ENCODE data around the gene CIAPIN1.

Gene CIAPIN1

DNA sequence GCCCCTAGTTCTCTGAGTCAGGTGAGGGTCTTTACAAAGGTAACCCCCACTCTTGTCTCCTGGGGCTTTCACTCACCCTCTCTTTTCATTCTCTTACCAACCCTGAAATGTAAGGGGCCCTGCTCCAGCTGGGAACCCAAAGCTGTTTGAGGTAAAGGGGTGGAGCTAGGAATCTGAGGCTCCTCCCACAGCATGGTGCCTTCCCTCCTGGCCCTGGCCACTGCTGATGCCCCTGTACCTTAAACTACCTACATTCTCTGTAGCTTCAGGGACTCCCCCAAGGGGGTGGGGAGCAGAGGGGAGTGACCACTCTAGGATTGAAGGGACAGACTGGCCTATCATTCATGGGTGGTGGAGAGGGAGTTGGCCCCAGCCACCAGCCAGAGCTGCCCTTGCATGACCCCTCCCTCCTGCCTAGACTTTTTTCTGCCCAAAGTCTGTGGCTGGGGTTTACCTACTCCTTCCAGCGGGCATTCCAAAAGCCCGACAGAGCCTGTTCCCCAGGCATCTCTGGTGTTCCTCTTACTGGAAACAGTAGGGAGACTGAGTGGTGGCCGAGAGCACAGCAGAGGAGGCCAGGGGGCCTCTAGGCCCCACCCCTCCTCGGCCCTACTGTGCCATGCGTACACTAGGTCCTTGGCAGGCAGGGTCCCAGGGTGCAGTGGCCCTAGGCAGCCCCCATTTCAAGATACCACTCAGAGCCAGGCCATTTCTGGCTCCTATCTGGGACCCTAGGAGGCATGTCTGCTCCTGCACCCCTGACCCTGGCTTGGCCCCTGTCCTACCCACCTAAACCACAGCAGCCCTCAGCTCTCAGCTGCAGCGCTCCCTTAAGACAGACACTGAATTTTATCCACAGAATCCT is 29.6 kb upstream of the CIAPIN1 start:
- DNase-seq (ENCODE audit: low read depth in 2 of 2): no peak

DNA sequence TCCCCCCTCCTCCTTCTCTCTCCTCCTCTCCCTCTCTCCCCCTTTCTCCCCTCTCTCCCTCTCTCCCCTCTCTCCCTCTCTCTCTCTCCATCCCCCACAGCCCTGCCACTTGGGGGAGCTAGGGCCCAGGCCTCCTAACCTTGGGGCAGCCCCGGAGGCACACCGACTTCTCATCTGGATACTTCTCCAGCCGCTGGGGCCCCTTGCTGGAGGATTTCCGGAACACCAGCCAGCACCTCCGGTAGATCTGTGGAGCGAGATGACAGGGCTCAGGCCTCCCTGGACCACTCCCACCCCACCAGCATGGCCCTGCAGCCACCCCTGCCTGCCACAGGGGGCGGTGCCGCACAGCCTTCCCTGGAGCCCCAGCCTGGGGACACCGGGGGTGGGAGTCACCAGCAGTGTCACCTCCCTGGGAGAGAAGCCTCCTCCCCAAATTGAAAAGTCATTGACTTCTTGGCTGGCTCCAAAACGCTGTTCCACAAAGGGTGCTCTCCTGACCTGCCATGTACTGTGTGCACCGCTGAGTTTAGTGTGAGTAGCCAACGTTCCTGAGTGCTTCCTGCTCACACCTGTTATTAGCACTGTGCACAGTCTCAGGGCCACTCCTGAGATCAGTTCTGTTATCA is 28.6 kb upstream of the CIAPIN1 start:
- DNase-seq (ENCODE audit: low read depth in 2 of 2): peak; percentile 31 to 36

GRCh38 chr16:57474671-57475661 is 27.8 kb upstream of the CIAPIN1 start:
- DNase-seq (ENCODE audit: low read depth in 2 of 2): no peak

GRCh38 chr16:57473906-57474305 is 26.7 kb upstream of the CIAPIN1 start:
- no peak for DNase-seq (ENCODE audit: low read depth in 2 of 2)

GRCh38 chr16:57473176-57473840 is 26.1 kb upstream of the CIAPIN1 start:
- DNase-seq (ENCODE audit: low read depth in 2 of 2): no peak

GRCh38 chr16:57472665-57473060 is 25.5 kb upstream of the CIAPIN1 start:
- no peak for DNase-seq (ENCODE audit: low read depth in 2 of 2)

GRCh38 chr16:57471852-57472664 is 24.9 kb upstream of the CIAPIN1 start:
- no peak for DNase-seq (ENCODE audit: low read depth in 2 of 2)

- no peak for DNase-seq (ENCODE audit: low read depth in 2 of 2)
Observed at GRCh38 chr16:57471209-57471608, 24.0 kb upstream of the CIAPIN1 start.

DNA sequence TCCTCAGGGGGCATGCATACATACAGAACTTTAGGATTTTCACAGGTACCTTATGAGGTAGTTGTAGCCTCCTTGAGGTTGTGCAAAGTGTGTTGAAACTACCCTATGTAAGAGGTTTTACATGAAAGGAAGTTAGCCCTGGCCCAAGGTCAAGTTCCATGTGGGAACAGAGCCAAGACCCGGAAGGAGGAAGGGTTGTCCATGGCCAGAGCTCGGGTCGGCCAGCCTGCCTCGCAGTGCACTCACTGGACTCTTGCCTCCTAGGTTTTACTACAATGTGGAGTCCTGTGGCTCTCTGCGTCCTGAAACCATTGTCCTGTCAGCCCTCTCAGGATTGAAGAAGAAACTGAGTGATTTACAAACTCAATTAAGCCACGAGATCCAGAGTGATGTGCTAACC is 23.5 kb upstream of the CIAPIN1 start:
- DNase-seq (ENCODE audit: low read depth in 2 of 2): no peak

- no peak for DNase-seq (ENCODE audit: low read depth in 2 of 2)
Observed at GRCh38 chr16:57469917-57470470, 22.8 kb upstream of the CIAPIN1 start.

DNA sequence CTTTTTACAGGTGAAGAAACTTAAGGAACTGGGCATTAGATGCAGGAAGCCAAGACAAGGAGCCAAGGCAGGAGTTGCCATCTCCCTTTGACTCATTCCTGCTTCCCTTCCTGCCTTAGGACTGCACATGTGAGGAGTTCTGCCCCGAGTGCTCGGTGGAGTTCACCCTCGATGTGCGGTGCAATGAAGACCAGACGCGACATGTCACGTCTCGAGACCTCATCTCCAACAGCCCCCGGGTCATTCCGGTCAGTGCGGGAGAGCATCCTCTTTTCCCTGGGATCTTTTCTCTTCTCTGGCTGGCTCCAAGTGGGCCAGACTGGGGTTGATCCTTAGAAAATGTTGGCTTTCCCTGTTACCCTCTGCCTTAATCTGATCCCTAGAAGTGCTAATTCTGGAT is 21.9 kb upstream of the CIAPIN1 start:
- DNase-seq (ENCODE audit: low read depth in 2 of 2): no peak

DNA sequence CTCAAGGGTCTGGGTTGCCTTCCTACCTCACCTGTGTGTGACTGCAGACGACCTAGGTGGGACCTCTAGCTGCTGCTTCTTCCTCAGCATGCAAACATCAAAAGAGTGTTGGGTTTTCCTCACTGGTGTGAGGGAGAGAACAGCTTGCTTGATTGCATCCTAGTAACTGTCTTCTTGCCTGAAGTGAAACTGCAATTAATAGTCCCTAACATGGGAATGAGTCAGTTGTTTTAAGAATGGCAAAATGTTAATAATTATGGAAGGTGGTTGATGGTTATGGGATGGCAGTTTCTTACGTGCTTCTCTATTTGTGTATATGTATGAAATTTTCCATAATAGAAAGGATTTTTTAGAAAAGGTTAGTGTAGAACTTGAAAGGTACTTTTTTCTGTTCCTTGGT is 21.2 kb upstream of the CIAPIN1 start:
- DNase-seq (ENCODE audit: low read depth in 2 of 2): no peak

DNA sequence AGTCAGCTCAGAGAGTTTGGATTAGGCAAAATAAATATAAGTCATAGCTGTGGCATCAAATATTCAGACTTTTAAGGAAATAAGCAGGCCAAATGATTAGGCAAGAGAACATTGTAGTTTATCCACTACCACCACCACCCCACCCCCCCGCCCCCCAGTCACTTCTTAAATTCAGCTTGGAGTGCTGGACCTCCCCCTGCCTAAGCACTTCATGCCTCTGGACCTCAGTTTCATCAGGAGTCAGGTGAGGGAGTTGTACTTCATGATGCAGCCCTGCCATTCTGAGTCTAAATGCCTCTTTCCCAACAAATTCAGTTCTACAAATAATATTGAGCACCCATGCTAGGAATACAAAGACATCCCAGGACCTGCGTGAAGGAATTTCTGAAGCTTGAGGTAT is 17.3 kb upstream of the CIAPIN1 start:
- no peak for DNase-seq (ENCODE audit: low read depth in 2 of 2)

DNA sequence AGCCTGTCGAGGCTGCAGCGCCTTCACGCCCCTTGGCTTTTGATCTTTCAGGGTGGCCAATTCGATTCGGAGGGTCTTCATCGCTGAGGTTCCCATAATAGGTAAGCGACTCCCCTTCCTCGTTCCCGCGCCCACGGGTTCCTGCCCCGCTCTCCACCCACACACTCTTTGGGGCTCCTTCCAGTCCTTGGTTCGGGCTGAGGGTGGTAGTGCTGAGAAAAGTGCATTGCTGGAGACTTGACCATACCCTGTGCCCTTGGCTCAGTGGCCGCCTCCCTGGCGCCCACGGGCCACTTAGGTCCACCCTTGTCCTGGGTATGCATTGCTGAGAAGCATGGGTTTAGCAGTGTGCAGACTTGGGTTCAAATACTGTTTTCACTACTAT is 15.8 kb upstream of the CIAPIN1 start:
- DNase-seq (ENCODE audit: low read depth in 2 of 2): no peak

- peak; percentile 81 to 88 for DNase-seq (ENCODE audit: low read depth in 2 of 2)
Observed at GRCh38 chr16:57462209-57462977, 15.2 kb upstream of the CIAPIN1 start, which contains the start of gene POLR2C. Gene POLR2C (plus strand): TSS chr16:57462679. CDS start chr16:57462725, 46 bp downstream.

DNA sequence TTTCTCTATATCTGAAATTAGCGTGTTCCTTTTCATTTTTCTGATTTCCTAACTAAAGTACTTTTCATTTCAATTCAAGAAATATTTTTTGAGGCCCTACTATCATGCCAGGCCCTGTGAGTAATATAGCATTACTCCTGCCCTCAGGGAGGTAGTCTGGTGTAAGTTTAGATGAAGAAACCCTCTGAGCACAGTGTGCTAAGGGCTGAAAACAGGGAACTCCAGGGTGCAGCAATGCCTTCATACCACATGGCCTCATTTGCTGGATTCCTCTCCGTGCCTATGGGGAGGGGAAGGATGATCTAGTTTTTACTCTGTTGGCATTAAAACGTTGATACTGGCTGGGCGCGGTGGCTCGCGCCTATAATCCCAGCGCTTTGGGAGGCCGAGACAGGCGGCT is 4.8 kb upstream of the CIAPIN1 start:
- DNase-seq (ENCODE audit: low read depth in 2 of 2): no peak

DNA sequence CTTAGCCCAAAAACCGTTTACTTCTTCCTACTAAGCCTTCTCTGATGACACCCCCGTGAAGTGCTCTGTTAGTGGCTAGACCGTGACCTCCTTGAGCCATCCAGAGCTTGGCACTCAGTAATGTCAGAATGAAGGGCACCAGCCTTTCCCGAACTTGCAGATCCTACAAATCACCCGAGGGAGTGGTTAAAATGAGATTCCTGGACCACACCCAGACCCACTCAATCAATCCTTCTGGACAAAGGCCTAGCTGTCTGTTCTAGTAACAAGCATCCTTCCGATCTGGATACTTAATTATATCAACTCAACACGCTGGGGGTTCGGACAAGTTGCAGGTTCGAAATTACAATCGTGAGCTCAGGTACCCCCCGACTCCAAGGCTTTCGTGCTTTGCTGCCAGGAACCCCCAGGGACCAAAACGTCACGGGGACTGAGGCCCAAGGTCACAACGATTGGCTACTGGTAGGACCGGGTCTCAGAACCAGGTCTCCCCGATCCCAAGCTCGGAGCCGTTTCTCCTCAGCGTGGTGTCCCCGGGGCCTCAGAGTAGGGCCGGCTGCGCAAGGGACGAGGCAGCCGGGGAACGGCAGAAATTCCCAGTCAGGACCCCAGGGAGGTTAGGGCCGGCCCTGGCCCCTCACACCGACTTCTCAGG is 527 bp downstream of the CIAPIN1 start:
- no peak for DNase-seq (ENCODE audit: low read depth in 2 of 2)

DNA sequence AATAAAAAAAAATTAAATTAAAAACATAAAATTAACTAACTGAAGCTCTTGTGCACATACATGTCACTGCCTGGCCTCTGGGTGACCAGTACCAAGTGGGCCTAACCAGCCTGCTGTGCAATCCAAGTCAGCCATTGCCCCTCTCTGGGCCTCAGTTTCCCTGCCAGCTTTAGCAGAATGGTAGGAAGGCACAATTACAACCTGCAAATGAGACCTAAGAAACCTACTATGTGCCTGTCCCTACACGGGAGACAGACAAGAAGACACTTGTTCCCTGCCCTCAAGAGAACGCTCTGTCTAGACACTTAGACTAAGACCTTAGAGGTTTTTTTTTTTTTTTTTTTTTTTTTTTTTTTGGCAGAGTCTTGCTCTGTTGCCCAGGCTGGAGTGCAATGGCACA is 1.7 kb downstream of the CIAPIN1 start:
- DNase-seq (ENCODE audit: low read depth in 2 of 2): no peak

DNA sequence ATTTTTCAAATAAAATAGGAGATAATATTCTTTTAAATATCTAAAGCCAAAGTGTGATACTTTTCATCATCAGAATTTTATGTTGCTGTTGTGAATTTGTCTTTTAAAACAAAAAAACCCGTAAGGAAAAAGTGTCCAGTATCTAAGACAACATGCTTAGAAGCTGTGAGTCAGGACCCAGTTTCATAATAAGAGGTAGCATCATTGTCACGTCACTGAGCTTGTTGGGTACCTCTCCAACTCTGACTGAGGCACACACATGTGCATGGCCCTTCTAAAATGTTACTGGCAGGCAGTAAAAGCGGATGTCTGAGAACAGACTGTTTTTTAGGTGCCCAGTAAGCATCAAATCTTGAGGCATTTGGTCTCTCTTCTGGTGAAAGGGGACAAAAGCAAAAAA is 2.5 kb downstream of the CIAPIN1 start:
- DNase-seq (ENCODE audit: low read depth in 2 of 2): no peak

All from activated CD8-positive, alpha-beta memory T cell treated with anti-CD3 and anti-CD28 coated beads for 4 hours (primary cell).